Measurements from ENCODE around the gene PI4KA.

Gene PI4KA

DNA sequence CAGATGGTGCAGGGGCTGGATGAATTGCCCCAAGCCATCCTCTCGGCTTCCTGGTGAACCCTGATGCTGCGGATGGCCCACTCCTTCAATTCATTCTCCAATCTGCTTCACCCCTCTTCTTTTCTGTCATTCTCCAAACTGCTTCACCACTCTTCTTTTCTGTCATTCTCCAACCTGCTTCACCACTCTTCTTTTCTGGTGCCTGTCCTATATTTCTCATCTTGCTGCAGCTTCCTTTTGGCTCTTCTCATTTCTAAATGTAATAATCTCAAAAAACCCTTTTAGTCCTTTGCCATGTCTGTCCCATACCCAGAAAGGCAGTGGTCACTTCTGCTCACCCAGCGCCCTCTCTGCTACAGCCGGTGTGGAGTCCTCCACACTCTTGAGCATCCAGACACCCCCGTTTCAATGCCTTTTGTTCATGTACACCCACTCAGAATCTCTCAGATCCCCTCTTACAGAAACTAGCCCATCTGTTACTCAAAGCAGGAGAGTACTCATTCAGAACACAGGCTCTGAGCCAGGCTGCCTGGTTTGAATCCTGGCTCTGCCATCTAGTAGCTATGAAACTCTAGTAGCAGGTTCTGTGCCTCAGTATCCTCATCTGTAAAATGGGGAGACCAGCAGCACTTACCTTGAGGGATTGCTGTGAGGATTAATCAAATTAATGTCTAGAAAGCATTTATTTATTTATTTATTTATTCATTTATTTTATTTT, 69.8 kb downstream of the PI4KA start:
- TF ChIP-seq, protein P1, sequence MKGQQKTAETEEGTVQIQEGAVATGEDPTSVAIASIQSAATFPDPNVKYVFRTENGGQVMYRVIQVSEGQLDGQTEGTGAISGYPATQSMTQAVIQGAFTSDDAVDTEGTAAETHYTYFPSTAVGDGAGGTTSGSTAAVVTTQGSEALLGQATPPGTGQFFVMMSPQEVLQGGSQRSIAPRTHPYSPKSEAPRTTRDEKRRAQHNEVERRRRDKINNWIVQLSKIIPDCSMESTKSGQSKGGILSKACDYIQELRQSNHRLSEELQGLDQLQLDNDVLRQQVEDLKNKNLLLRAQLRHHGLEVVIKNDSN (IDR thresholded peaks at IDR 0.05), result no peak

GRCh38 chr22:20787746-20788626, 70.6 kb downstream of the PI4KA start:
- TF ChIP-seq, protein P2, sequence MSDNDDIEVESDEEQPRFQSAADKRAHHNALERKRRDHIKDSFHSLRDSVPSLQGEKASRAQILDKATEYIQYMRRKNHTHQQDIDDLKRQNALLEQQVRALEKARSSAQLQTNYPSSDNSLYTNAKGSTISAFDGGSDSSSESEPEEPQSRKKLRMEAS (IDR thresholded peaks at IDR 0.05), result no peak

GRCh38 chr22:20787223-20787622, 71.4 kb downstream of the PI4KA start:
- TF ChIP-seq FOXM1 (IDR thresholded peaks at IDR 0.05; ENCODE audit: borderline replicate concordance, low read depth), result no peak
- TF ChIP-seq RAD21 (IDR thresholded peaks at IDR 0.05; ENCODE audit: low read depth), result no peak
- TF ChIP-seq TCF12 (IDR thresholded peaks at IDR 0.05; ENCODE audit: low read depth), result no peak
- no peak for TF ChIP-seq EGR1 (IDR thresholded peaks at IDR 0.05)
- TF ChIP-seq CREB1 (IDR thresholded peaks at IDR 0.05; ENCODE audit: low read depth), result no peak
- no peak for TF ChIP-seq NFIC (IDR thresholded peaks at IDR 0.05)
- no peak for TF ChIP-seq ZBTB7A (IDR thresholded peaks at IDR 0.05; ENCODE audit: low read depth)
- no peak for TF ChIP-seq CEBPB (IDR thresholded peaks at IDR 0.05)
- TF ChIP-seq, protein P3, sequence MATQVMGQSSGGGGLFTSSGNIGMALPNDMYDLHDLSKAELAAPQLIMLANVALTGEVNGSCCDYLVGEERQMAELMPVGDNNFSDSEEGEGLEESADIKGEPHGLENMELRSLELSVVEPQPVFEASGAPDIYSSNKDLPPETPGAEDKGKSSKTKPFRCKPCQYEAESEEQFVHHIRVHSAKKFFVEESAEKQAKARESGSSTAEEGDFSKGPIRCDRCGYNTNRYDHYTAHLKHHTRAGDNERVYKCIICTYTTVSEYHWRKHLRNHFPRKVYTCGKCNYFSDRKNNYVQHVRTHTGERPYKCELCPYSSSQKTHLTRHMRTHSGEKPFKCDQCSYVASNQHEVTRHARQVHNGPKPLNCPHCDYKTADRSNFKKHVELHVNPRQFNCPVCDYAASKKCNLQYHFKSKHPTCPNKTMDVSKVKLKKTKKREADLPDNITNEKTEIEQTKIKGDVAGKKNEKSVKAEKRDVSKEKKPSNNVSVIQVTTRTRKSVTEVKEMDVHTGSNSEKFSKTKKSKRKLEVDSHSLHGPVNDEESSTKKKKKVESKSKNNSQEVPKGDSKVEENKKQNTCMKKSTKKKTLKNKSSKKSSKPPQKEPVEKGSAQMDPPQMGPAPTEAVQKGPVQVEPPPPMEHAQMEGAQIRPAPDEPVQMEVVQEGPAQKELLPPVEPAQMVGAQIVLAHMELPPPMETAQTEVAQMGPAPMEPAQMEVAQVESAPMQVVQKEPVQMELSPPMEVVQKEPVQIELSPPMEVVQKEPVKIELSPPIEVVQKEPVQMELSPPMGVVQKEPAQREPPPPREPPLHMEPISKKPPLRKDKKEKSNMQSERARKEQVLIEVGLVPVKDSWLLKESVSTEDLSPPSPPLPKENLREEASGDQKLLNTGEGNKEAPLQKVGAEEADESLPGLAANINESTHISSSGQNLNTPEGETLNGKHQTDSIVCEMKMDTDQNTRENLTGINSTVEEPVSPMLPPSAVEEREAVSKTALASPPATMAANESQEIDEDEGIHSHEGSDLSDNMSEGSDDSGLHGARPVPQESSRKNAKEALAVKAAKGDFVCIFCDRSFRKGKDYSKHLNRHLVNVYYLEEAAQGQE (IDR thresholded peaks at IDR 0.05; ENCODE audit: low read depth), result no peak
- no peak for TF ChIP-seq TEAD4 (IDR thresholded peaks at IDR 0.05)
- TF ChIP-seq TAF1 (IDR thresholded peaks at IDR 0.05; ENCODE audit: low read depth), result no peak
- TF ChIP-seq EP300 (IDR thresholded peaks at IDR 0.05; ENCODE audit: borderline replicate concordance), result no peak

DNA sequence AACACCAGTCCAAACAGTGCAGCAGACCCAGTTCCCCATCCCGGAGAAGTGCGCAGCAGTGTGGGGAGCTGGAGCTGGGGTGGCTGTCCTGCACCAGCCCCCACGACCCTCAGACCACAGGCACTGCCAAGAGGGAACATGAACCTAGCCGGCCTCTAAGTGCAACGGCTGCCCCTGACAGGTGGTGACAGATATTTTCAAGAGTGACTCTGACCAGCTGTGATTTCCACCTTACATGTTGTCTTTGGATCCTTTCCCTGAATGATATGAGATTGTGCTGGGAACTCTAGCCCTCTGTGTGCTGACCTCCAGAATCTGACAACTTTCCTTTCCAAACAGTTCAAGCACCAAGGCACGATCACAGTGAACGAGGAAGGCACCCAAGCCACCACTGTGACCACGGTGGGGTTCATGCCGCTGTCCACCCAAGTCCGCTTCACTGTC, 72.1 kb downstream of the PI4KA start:
- no peak for TF ChIP-seq EP300 (IDR thresholded peaks at IDR 0.05; ENCODE audit: borderline replicate concordance)
- no peak for TF ChIP-seq ZBTB7A (IDR thresholded peaks at IDR 0.05; ENCODE audit: low read depth)
- TF ChIP-seq YY1 (IDR thresholded peaks at IDR 0.05; ENCODE audit: low read depth), result no peak
- no peak for TF ChIP-seq TEAD4 (IDR thresholded peaks at IDR 0.05)

DNA sequence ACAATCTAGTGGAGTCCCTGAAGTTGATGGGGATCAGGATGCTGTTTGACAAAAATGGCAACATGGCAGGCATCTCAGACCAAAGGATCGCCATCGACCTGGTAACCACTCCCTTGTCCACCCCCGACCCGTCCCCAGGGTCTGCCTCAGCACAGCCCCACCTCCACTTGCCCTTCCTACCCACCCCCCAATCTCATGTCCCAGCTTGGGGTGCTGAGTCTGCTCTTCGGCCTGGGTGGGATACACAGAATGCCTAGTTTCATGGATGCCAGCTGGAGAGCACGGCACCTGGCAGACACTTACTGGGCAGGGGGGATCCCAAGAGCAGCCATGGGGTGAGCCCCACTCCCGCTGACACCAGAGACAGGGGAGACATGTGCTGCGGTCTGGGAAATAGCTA, 72.6 kb downstream of the PI4KA start:
- no peak for TF ChIP-seq EP300 (IDR thresholded peaks at IDR 0.05; ENCODE audit: borderline replicate concordance)
- TF ChIP-seq RAD21 (IDR thresholded peaks at IDR 0.05; ENCODE audit: low read depth), result no peak
- no peak for TF ChIP-seq EGR1 (IDR thresholded peaks at IDR 0.05)
- TF ChIP-seq YY1 (IDR thresholded peaks at IDR 0.05; ENCODE audit: low read depth), result no peak
- TF ChIP-seq, protein P3 (IDR thresholded peaks at IDR 0.05; ENCODE audit: low read depth), result no peak
- no peak for TF ChIP-seq FOXM1 (IDR thresholded peaks at IDR 0.05; ENCODE audit: borderline replicate concordance, low read depth)
- TF ChIP-seq CREB1 (IDR thresholded peaks at IDR 0.05; ENCODE audit: low read depth), result no peak
- TF ChIP-seq TAF1 (IDR thresholded peaks at IDR 0.05; ENCODE audit: low read depth), result no peak

- TF ChIP-seq YY1 (IDR thresholded peaks at IDR 0.05; ENCODE audit: low read depth) (no peak), FOXM1 (IDR thresholded peaks at IDR 0.05; ENCODE audit: borderline replicate concordance, low read depth) (no peak), TCF12 (IDR thresholded peaks at IDR 0.05; ENCODE audit: low read depth) (no peak), EGR1 (IDR thresholded peaks at IDR 0.05) (no peak), CEBPB (IDR thresholded peaks at IDR 0.05) (no peak), RAD21 (IDR thresholded peaks at IDR 0.05; ENCODE audit: low read depth) (no peak), TEAD4 (IDR thresholded peaks at IDR 0.05) (no peak), EP300 (IDR thresholded peaks at IDR 0.05; ENCODE audit: borderline replicate concordance) (no peak), NFIC (IDR thresholded peaks at IDR 0.05) (no peak), ZBTB7A (IDR thresholded peaks at IDR 0.05; ENCODE audit: low read depth) (no peak), TAF1 (IDR thresholded peaks at IDR 0.05; ENCODE audit: low read depth) (no peak), CREB1 (IDR thresholded peaks at IDR 0.05; ENCODE audit: low read depth) (no peak)
- TF ChIP-seq, protein P3 (IDR thresholded peaks at IDR 0.05; ENCODE audit: low read depth), result no peak
- TF ChIP-seq, protein P1 (IDR thresholded peaks at IDR 0.05), result no peak
- TF ChIP-seq, protein P2 (IDR thresholded peaks at IDR 0.05), result no peak
Measured at GRCh38 chr22:20785415-20785814, 73.2 kb downstream of the PI4KA start.
